ENCODE results near the gene HIP1R.
"Not testable (repeated sequence)": the region's sequence is repeated elsewhere in the genome, so short reads cannot be mapped to it uniquely, and the experiment has no call there.

HIP1R gene

DNA sequence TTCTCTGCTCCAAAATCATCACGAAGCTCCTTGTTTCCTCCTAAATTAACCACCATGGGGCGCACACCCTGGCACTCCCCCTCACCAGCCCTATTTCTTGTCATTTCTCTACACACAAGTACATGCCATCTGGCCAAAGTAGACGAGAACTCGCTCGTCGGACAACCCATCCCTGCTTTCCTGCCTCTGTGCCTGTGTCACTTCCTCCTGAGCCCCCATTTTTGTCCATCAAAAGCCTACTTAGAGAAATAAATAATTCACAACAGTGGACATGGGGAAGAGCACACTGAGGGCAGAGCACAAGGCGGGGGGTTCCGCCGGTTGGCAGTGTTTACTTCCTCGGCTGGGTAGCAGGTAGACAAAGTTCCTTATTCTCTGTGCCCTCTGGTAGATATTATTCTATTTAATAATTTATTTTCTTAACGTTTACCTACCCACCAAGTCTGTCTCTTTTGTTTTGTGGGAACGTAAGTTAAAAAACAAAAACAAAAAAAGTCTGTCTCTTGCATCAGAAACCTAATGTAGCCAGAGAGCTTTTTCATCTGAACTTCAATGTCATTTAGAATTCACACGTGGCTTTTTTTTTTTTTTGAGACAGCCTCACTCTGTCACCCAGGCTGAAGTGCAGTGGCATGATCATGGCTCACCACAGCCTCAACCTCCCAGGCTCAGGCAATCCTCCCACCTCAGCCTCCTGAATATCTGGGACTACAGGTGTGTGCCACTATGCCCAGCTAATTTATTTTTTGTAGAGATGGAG, 54.7 kb downstream of the HIP1R start:
- H3K27me3 ChIP-seq (ENCODE audit: control insufficient read depth, insufficient read depth, low read length), result peaks cover 6% of the 10 kb centered on the region
- no peaks in the 10 kb centered on the region for H3K9me3 ChIP-seq (ENCODE audit: control insufficient read depth, insufficient read depth, low read length)
- no peak overlapping the region for H3K9ac ChIP-seq (ENCODE audit: low read depth, low read length)
- H3K4me3 ChIP-seq (ENCODE audit: low read depth, low read length), result no peak overlapping the region
- H3K4me1 ChIP-seq (ENCODE audit: control insufficient read depth, insufficient read depth, low read length), result peaks cover 25% of the 10 kb centered on the region
- H3K36me3 ChIP-seq (ENCODE audit: control insufficient read depth, insufficient read depth, low read length), result no peaks in the 10 kb centered on the region

DNA sequence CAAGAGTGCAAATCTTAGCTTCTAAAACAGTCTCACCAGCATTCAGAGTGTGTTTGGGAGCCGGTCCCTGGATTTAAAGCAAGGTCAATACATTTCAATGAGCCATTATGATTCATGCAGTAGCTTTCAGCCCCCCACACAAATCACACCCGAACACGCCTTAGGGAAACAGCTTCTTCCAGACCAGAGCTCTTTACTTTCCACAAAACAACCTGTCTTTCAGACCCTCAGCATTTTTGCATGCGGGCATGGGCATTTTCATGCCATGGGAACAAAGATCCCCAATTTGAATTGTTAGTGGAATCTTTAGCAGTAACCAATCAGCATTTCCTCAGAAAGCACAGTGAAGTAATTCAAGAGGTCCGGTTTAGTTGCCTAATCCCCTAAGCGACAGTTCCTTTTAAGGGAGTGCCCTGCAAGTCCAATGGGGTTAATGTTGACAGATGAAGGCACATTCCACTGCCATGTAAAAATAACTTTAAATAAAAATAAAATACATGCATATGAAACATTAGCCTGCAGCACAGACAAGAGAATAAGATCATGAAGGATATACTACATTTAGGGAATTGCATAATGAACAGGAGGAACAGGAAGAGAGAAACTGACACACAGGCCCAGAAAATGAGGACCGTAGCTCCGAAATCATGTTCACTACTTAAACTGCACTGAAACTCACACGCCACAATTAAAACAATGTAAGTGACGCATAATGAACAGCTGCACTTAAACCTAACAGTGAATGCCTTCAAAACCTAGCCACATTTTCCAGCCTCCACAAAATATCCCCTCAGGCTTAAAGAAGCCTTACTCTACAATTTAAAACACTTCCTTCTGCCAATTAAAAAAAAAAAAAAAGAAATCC, 56.6 kb downstream of the HIP1R start:
- Histone ChIP-seq H3K9me3 (ENCODE audit: control insufficient read depth, insufficient read depth, low read length) (no peaks in the 10 kb centered on the region), H3K9ac (ENCODE audit: low read depth, low read length) (no peak overlapping the region), H3K27me3 (ENCODE audit: control insufficient read depth, insufficient read depth, low read length) (peaks cover 17% of the 10 kb centered on the region), H3K4me1 (ENCODE audit: control insufficient read depth, insufficient read depth, low read length) (peaks cover 21% of the 10 kb centered on the region), H3K36me3 (ENCODE audit: control insufficient read depth, insufficient read depth, low read length) (no peaks in the 10 kb centered on the region), H3K4me3 (ENCODE audit: low read depth, low read length) (no peak overlapping the region)

DNA sequence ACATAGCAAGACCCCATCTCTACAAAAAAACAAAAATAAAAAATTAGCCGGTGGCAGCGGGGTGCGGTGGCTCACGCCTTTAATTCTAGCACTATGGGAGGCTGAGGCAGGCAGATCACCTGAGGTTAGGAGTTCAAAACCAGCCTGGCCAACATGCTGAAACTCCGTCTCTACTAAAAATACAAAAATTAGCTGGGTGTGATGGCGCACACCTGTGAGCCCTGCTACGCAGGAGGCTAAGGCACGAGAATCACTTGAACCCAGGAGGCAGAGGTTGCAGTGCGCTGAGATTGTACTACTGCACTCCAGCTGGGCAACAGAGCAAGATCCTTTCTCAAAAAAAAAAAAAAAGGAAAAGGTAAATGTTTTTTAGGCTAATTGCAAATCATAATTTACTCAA, 57.5 kb downstream of the HIP1R start:
- peaks cover 20% of the 10 kb centered on the region for H3K4me1 ChIP-seq (ENCODE audit: control insufficient read depth, insufficient read depth, low read length)
- H3K9ac ChIP-seq (ENCODE audit: low read depth, low read length); H3K4me3 ChIP-seq (ENCODE audit: low read depth, low read length); H3K9me3 ChIP-seq (ENCODE audit: control insufficient read depth, insufficient read depth, low read length); H3K36me3 ChIP-seq (ENCODE audit: control insufficient read depth, insufficient read depth, low read length): not testable (repeated sequence)
- H3K27me3 ChIP-seq (ENCODE audit: control insufficient read depth, insufficient read depth, low read length), result peaks cover 17% of the 10 kb centered on the region

DNA sequence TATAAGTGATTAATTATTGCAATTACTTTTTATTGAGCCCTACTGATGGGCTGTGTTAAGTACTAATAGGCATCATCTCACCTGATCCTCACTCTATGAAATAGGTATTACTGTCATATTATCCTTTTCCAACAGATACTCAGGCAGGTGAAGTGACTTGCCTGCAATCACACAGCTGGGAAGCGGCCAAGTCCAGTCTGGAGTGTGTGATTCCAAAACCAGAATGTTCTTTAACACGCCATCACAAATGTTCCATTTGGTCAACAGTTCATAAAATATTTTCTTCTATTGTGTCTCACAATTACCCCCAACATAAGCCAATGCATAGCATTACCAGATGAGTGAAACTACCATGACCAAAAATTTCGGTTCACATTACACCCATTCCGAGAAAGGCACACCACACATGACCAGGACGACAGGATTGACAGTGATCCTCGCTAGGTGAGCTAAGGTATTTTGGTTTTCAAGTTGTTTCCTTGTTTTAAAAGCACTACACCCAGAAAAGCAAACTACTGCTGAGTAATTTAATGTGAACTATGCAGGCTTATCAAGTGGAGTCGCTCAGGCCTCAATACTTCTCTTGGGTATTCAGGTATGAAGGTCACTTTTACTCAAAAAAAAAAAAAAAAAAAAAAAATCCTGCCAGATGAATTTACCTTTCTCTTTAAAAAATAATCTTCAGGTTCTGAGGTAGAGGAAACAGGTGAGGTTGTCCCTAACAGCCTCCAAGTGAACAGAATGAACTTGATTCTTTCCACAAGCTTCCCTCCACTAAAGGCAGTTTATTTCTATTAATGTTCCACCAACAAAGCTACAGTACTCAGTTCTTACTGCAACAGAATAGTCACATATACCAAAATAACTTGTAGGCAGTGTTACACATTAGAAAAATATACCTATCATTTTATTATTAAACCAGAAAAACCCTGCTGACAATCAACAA, 58.2 kb downstream of the HIP1R start:
- Histone ChIP-seq H3K9ac (ENCODE audit: low read depth, low read length) (no peak overlapping the region), H3K9me3 (ENCODE audit: control insufficient read depth, insufficient read depth, low read length) (no peaks in the 10 kb centered on the region), H3K4me3 (ENCODE audit: low read depth, low read length) (no peak overlapping the region), H3K27me3 (ENCODE audit: control insufficient read depth, insufficient read depth, low read length) (peaks cover 17% of the 10 kb centered on the region), H3K36me3 (ENCODE audit: control insufficient read depth, insufficient read depth, low read length) (no peaks in the 10 kb centered on the region), H3K4me1 (ENCODE audit: control insufficient read depth, insufficient read depth, low read length) (peaks cover 14% of the 10 kb centered on the region)

- no peaks in the 10 kb centered on the region for H3K9me3 ChIP-seq (ENCODE audit: control insufficient read depth, insufficient read depth, low read length)
- no peaks in the 10 kb centered on the region for H3K36me3 ChIP-seq (ENCODE audit: control insufficient read depth, insufficient read depth, low read length)
- H3K9ac ChIP-seq (ENCODE audit: low read depth, low read length), result no peak overlapping the region
- peaks cover 17% of the 10 kb centered on the region for H3K27me3 ChIP-seq (ENCODE audit: control insufficient read depth, insufficient read depth, low read length)
- H3K4me3 ChIP-seq (ENCODE audit: low read depth, low read length), result peak overlapping the region; percentile 83
- peaks cover 12% of the 10 kb centered on the region for H3K4me1 ChIP-seq (ENCODE audit: control insufficient read depth, insufficient read depth, low read length)
Measured at GRCh38 chr12:122894193-122895121, 59.2 kb downstream of the HIP1R start.

DNA sequence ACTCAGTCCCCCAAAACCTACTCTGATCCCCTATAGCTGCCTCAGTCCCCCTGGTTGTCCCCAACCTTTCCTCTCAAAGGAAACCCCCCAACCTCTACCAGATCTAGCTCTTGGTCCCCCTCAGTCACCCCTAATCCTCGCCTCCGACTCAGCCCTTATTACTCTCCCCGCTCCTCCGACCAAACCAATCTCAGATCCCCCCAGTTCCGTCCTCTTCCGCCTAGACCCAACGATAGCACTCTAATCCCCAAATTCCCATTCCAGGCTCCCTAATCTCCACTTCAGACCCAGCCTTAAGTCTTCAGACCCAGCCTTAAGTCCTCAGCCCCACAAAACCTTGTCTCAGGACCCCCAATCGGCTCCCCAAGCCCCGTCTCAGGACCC, 60.1 kb downstream of the HIP1R start:
- Histone ChIP-seq H3K9me3 (ENCODE audit: control insufficient read depth, insufficient read depth, low read length) (no peaks in the 10 kb centered on the region), H3K4me1 (ENCODE audit: control insufficient read depth, insufficient read depth, low read length) (peaks cover 12% of the 10 kb centered on the region), H3K27me3 (ENCODE audit: control insufficient read depth, insufficient read depth, low read length) (peaks cover 17% of the 10 kb centered on the region), H3K9ac (ENCODE audit: low read depth, low read length) (peak overlapping the region; percentile 85), H3K36me3 (ENCODE audit: control insufficient read depth, insufficient read depth, low read length) (no peaks in the 10 kb centered on the region), H3K4me3 (ENCODE audit: low read depth, low read length) (peak overlapping the region; percentile 83)

DNA sequence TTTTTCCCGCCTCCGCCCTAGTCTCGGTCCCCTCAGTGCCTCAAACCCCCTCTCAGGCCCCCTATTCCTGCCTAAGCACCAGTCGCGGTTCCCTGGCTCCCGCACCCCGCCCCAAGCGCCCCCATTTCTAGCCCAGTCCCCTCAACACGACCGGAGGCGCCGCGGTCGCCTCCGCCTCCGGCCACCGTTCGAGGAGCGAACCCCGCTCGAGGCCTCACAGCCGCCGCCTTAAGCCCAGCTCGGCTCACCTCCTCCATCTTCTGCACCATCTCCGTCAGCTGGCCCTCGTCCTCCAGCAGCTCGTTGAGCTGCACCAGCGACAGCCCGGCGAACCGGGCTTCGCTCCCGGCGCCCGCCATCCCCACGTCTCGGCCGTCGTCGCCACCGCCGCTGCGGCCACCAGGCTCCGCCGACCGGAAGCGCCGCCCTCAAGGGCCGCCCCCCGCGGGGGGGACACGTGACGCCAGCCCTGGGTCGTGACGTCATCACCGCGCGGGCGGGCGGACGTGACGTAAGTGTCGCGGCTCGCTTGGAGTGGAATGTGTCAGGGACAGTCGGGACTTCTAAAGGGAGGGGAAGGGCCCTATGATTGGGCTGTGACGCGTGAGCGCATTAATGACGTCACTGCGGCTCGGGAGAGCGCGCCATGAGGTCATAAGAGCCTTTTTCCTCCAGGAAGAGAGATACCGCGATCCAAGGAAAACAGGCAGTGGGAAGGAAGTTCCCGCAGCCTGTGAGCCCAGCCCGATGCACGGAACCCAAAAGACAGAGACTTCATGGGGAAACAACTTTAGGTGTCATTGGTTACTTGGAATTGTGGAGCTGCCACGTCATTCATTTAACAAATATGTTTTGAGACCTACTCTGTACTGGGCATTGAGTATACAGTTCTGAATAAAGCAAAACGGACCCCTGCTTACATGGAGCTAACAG, 60.7 kb downstream of the HIP1R start, which contains the start of gene VPS37B:
TSS of gene VPS37B (minus strand) at position 421 of the 933 bp plus-strand sequence. CDS start at position 359, 62 bp downstream.
- Histone ChIP-seq H3K27me3 (ENCODE audit: control insufficient read depth, insufficient read depth, low read length) (peaks cover 17% of the 10 kb centered on the region), H3K9me3 (ENCODE audit: control insufficient read depth, insufficient read depth, low read length) (no peaks in the 10 kb centered on the region), H3K4me1 (ENCODE audit: control insufficient read depth, insufficient read depth, low read length) (peaks cover 7% of the 10 kb centered on the region), H3K9ac (ENCODE audit: low read depth, low read length) (peak within 1 kb of the TSS; percentile 85), H3K4me3 (ENCODE audit: low read depth, low read length) (peak within 1 kb of the TSS; percentile 83), H3K36me3 (ENCODE audit: control insufficient read depth, insufficient read depth, low read length) (no peaks in the 10 kb centered on the region)

DNA sequence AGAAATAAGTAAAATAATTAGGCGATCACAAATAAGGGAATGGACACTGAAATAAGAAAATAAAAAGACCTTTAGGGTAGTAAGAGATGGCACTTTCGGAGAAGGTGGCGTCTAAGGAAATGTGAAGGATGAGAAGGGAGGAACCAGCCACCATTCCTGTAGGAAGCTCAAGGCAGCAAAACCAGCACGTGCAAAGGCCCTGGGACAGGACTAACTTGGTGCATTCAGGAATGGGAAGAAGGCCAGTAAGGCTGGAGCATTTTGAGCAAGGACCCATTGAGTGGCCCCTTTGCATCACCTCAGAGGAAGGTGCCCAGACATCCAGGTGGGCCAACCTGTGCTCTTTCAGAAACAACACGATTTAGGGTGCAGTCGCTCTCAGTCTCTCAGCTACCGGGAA, 61.4 kb downstream of the HIP1R start:
- no peak overlapping the region for H3K9ac ChIP-seq (ENCODE audit: low read depth, low read length)
- peaks cover 6% of the 10 kb centered on the region for H3K4me1 ChIP-seq (ENCODE audit: control insufficient read depth, insufficient read depth, low read length)
- no peaks in the 10 kb centered on the region for H3K9me3 ChIP-seq (ENCODE audit: control insufficient read depth, insufficient read depth, low read length)
- H3K4me3 ChIP-seq (ENCODE audit: low read depth, low read length), result peak overlapping the region; percentile 83
- no peaks in the 10 kb centered on the region for H3K36me3 ChIP-seq (ENCODE audit: control insufficient read depth, insufficient read depth, low read length)
- H3K27me3 ChIP-seq (ENCODE audit: control insufficient read depth, insufficient read depth, low read length), result peaks cover 17% of the 10 kb centered on the region

DNA sequence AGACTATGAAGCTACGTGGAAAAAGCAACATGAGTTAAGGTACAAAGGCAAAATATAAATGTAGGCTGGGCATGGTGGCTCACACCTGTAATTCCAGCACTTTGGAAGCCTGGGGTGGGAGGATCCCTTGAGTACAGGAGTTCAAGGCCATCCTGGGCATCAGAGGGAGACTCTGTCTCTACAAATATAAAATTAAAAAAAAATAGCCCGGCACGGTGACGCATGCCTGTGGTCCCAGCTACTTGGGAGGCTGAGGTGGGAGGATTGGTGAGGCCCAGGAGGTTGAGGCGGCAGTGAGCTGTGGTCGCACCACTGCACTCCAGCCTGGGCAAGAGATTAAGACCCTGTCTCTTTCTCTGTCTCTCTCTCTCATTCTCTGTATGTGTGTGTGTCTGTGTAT, 64.6 kb downstream of the HIP1R start:
- H3K9ac ChIP-seq (ENCODE audit: low read depth, low read length), result no peak overlapping the region
- peaks cover 12% of the 10 kb centered on the region for H3K27me3 ChIP-seq (ENCODE audit: control insufficient read depth, insufficient read depth, low read length)
- no peak overlapping the region for H3K4me3 ChIP-seq (ENCODE audit: low read depth, low read length)
- peaks cover 5% of the 10 kb centered on the region for H3K4me1 ChIP-seq (ENCODE audit: control insufficient read depth, insufficient read depth, low read length)
- no peaks in the 10 kb centered on the region for H3K36me3 ChIP-seq (ENCODE audit: control insufficient read depth, insufficient read depth, low read length)
- no peaks in the 10 kb centered on the region for H3K9me3 ChIP-seq (ENCODE audit: control insufficient read depth, insufficient read depth, low read length)

Measured in iPS-15b (cell line).